HUES6 (cell line): ENCODE results near the gene FMNL2.

Experiments used
- H3K27ac ChIP-seq: 2 replicates; pipeline ENCODE4 v1.7.0; 2013; ENCODE audit warnings: low read depth, mild to moderate bottlenecking, low read length, inconsistent platforms
- H3K27me3 ChIP-seq: 2 replicates; pipeline ENCODE4 v1.6.1; 2013; ENCODE audit warnings: low read length; ENCODE audit not compliant: control insufficient read depth, insufficient read depth
- H3K36me3 ChIP-seq: 2 replicates; pipeline ENCODE4 v1.6.1; 2013; ENCODE audit warnings: low read length; ENCODE audit not compliant: control insufficient read depth, insufficient read depth
- H3K4me1 ChIP-seq: 2 replicates; pipeline ENCODE4 v1.6.1; 2013; ENCODE audit warnings: low read length; ENCODE audit not compliant: control insufficient read depth, insufficient read depth
- H3K4me3 ChIP-seq: 2 replicates; pipeline ENCODE4 v1.5.1; 2013; ENCODE audit warnings: low read depth, low read length
- H3K9ac ChIP-seq: one replicate; pipeline ENCODE4 v1.6.1; 2013; ENCODE audit warnings: mild to moderate bottlenecking, low read length
- H3K9me3 ChIP-seq: 2 replicates; pipeline ENCODE4 v1.6.1; 2013; ENCODE audit warnings: low read depth, low read length; ENCODE audit not compliant: control insufficient read depth, insufficient read depth

The FMNL2 gene

GRCh38 chr2:152609154-152609553, 274.2 kb downstream of the FMNL2 start:
- Histone ChIP-seq H3K9ac (no peak overlapping the region), H3K9me3 (no peaks in the 10 kb centered on the region), H3K36me3 (peaks cover 37% of the 10 kb centered on the region), H3K4me3 (no peak overlapping the region), H3K4me1 (no peaks in the 10 kb centered on the region), H3K27ac (no peak overlapping the region), H3K27me3 (no peaks in the 10 kb centered on the region)

GRCh38 chr2:152609699-152610098, 274.7 kb downstream of the FMNL2 start:
- Histone ChIP-seq H3K4me3 (no peak overlapping the region), H3K9me3 (no peaks in the 10 kb centered on the region), H3K9ac (no peak overlapping the region), H3K36me3 (peaks cover 39% of the 10 kb centered on the region), H3K27me3 (no peaks in the 10 kb centered on the region), H3K4me1 (no peaks in the 10 kb centered on the region), H3K27ac (no peak overlapping the region)

GRCh38 chr2:152611458-152612231, 276.7 kb downstream of the FMNL2 start:
- Histone ChIP-seq H3K36me3 (peaks cover 52% of the 10 kb centered on the region), H3K27me3 (no peaks in the 10 kb centered on the region), H3K27ac (no peak overlapping the region), H3K9ac (no peak overlapping the region), H3K4me3 (no peak overlapping the region), H3K4me1 (no peaks in the 10 kb centered on the region), H3K9me3 (no peaks in the 10 kb centered on the region)

GRCh38 chr2:152613235-152613634, 278.3 kb downstream of the FMNL2 start:
- Histone ChIP-seq H3K4me1 (no peaks in the 10 kb centered on the region), H3K27ac (no peak overlapping the region), H3K27me3 (no peaks in the 10 kb centered on the region), H3K4me3 (no peak overlapping the region), H3K9me3 (no peaks in the 10 kb centered on the region), H3K9ac (no peak overlapping the region), H3K36me3 (peaks cover 61% of the 10 kb centered on the region)

- Histone ChIP-seq H3K27me3 (no peaks in the 10 kb centered on the region), H3K9me3 (no peaks in the 10 kb centered on the region), H3K9ac (no peak overlapping the region), H3K4me1 (no peaks in the 10 kb centered on the region), H3K36me3 (peaks cover 72% of the 10 kb centered on the region), H3K4me3 (no peak overlapping the region), H3K27ac (no peak overlapping the region)
Measured at GRCh38 chr2:152615177-152615576, 280.2 kb downstream of the FMNL2 start.

- no peak overlapping the region for H3K9ac ChIP-seq
- no peak overlapping the region for H3K27ac ChIP-seq
- no peak overlapping the region for H3K4me3 ChIP-seq
- no peaks in the 10 kb centered on the region for H3K4me1 ChIP-seq
- no peaks in the 10 kb centered on the region for H3K27me3 ChIP-seq
- H3K9me3 ChIP-seq = no peaks in the 10 kb centered on the region
- H3K36me3 ChIP-seq = peaks cover 79% of the 10 kb centered on the region
Measured at GRCh38 chr2:152617456-152618192, 282.6 kb downstream of the FMNL2 start.

- Histone ChIP-seq H3K27ac (no peak overlapping the region), H3K9me3 (no peaks in the 10 kb centered on the region), H3K27me3 (no peaks in the 10 kb centered on the region), H3K4me3 (no peak overlapping the region), H3K9ac (no peak overlapping the region), H3K4me1 (no peaks in the 10 kb centered on the region; the same call in 1 of the 2 replicates), H3K36me3 (peaks cover 74% of the 10 kb centered on the region)
Measured at GRCh38 chr2:152618193-152618564, 283.2 kb downstream of the FMNL2 start.

- Histone ChIP-seq H3K36me3 (peaks cover 68% of the 10 kb centered on the region), H3K9me3 (no peaks in the 10 kb centered on the region), H3K4me1 (no peaks in the 10 kb centered on the region; the same call in 1 of the 2 replicates), H3K4me3 (no peak overlapping the region), H3K27ac (no peak overlapping the region), H3K27me3 (no peaks in the 10 kb centered on the region), H3K9ac (no peak overlapping the region)
Measured at GRCh38 chr2:152620208-152620607, 285.2 kb downstream of the FMNL2 start.

- no peak overlapping the region for H3K4me3 ChIP-seq
- no peak overlapping the region for H3K27ac ChIP-seq
- H3K9ac ChIP-seq = no peak overlapping the region
- no peaks in the 10 kb centered on the region for H3K27me3 ChIP-seq
- no peaks in the 10 kb centered on the region for H3K9me3 ChIP-seq
- H3K36me3 ChIP-seq = peaks cover 68% of the 10 kb centered on the region
- no peaks in the 10 kb centered on the region; the same call in 1 of the 2 replicates for H3K4me1 ChIP-seq
Measured at GRCh38 chr2:152620985-152621384, 286.0 kb downstream of the FMNL2 start.

- Histone ChIP-seq H3K4me1 (no peaks in the 10 kb centered on the region; the same call in 1 of the 2 replicates), H3K9me3 (no peaks in the 10 kb centered on the region), H3K9ac (no peak overlapping the region), H3K27ac (no peak overlapping the region), H3K36me3 (peaks cover 69% of the 10 kb centered on the region), H3K4me3 (no peak overlapping the region), H3K27me3 (no peaks in the 10 kb centered on the region)
Measured at GRCh38 chr2:152622219-152622618, 287.2 kb downstream of the FMNL2 start.

GRCh38 chr2:152623076-152623740, 288.2 kb downstream of the FMNL2 start:
- Histone ChIP-seq H3K27me3 (no peaks in the 10 kb centered on the region), H3K27ac (no peak overlapping the region), H3K4me3 (no peak overlapping the region), H3K9ac (peak overlapping the region; percentile 3), H3K36me3 (peaks cover 65% of the 10 kb centered on the region), H3K4me1 (no peaks in the 10 kb centered on the region; the same call in 1 of the 2 replicates), H3K9me3 (no peaks in the 10 kb centered on the region)
